OCI-LY1 (cell line): ENCODE data around the gene ABTB2.

Experiments
- H2AFZ ChIP-seq: fragments of 200-600 bp; sonication (generic), shearing (Covaris generic); 2 replicates; pipeline ENCODE4 v1.6.0; 2014; ENCODE audit warnings: antibody characterized with exemption, mild to moderate bottlenecking, low read length
- H3F3A ChIP-seq: fragments of 200-600 bp; sonication (generic), shearing (Covaris generic); 2 replicates; pipeline ENCODE4 v1.6.0; 2014; ENCODE audit warnings: mild to moderate bottlenecking, antibody characterized with exemption, low read length, moderate library complexity; ENCODE audit not compliant: insufficient read depth
- H3K27ac ChIP-seq: fragments of 200-600 bp; sonication (generic); 2 replicates; pipeline ENCODE4 v1.5.1; 2014; ENCODE audit warnings: low read length, mixed run types, mild to moderate bottlenecking, low read depth; ENCODE audit not compliant: poor library complexity, severe bottlenecking
- H3K27me3 ChIP-seq: fragments of 200-600 bp; sonication (generic); 2 replicates; pipeline ENCODE4 v1.6.0; 2014; ENCODE audit warnings: antibody characterized with exemption, mild to moderate bottlenecking, low read length, moderate library complexity; ENCODE audit not compliant: insufficient read depth
- H3K36me3 ChIP-seq: fragments of 200-600 bp; sonication (generic); 2 replicates; pipeline ENCODE4 v1.6.1; 2014; ENCODE audit warnings: mild to moderate bottlenecking, antibody characterized with exemption, low read length, moderate library complexity, mixed read lengths; ENCODE audit not compliant: insufficient read depth
- H3K4me1 ChIP-seq: fragments of 200-600 bp; sonication (generic); 2 replicates; pipeline ENCODE4 v1.5.1; 2014; ENCODE audit warnings: mild to moderate bottlenecking, low read length, moderate library complexity; ENCODE audit not compliant: insufficient read depth, severe bottlenecking
- H3K4me2 ChIP-seq: fragments of 200-600 bp; sonication (generic), shearing (Covaris generic); 2 replicates; pipeline ENCODE4 v1.6.1; 2014; ENCODE audit warnings: low read length
- H3K4me3 ChIP-seq: fragments of 200-600 bp; sonication (generic); 2 replicates; pipeline ENCODE4 v1.5.1; 2014; ENCODE audit warnings: low read length, low read depth, mild to moderate bottlenecking, mixed read lengths; ENCODE audit not compliant: poor library complexity, severe bottlenecking
- H3K79me2 ChIP-seq: fragments of 200-600 bp; shearing (Covaris generic); 2 replicates; pipeline ENCODE4 v1.6.1; 2016; ENCODE audit warnings: mixed run types, low read length, mixed read lengths; ENCODE audit not compliant: insufficient read depth
- H3K9ac ChIP-seq: fragments of 200-600 bp; sonication (generic), shearing (Covaris generic); 2 replicates; pipeline ENCODE4 v1.6.1; 2014; ENCODE audit warnings: mild to moderate bottlenecking, low read length, mixed read lengths
- H3K9me2 ChIP-seq: fragments of 200-600 bp; sonication (generic), shearing (Covaris generic); 2 replicates; pipeline ENCODE4 v1.6.1; 2014; ENCODE audit warnings: low read depth, mild to moderate bottlenecking, low read length, mixed read lengths
- H3K9me3 ChIP-seq: fragments of 200-600 bp; shearing (Covaris generic); 2 replicates; pipeline ENCODE4 v1.6.1; 2014; ENCODE audit warnings: low read length, mixed read lengths
- H4K20me1 ChIP-seq: fragments of 200-600 bp; sonication (generic), shearing (Covaris generic); 2 replicates; pipeline ENCODE4 v1.6.0; 2016; ENCODE audit warnings: mild to moderate bottlenecking, low read length; ENCODE audit not compliant: insufficient read depth
- EZH2 ChIP-seq: fragments of 200-600 bp; sonication (generic), shearing (Covaris generic); IDR thresholded peaks from 2 replicates; pipeline ENCODE4 v1.8.0; 2017; ENCODE audit warnings: borderline replicate concordance, mixed run types, mild to moderate bottlenecking, antibody characterized with exemption, low read length, moderate library complexity, mixed read lengths
- TF ChIP-seq, protein P1 (sequence below): fragments of 200-600 bp; sonication (generic), shearing (Covaris generic); IDR thresholded peaks from 2 replicates; pipeline ENCODE4 v1.5.1; 2017; ENCODE audit warnings: mild to moderate bottlenecking, antibody characterized with exemption, low read length, moderate library complexity, mixed read lengths

The ABTB2 gene

DNA sequence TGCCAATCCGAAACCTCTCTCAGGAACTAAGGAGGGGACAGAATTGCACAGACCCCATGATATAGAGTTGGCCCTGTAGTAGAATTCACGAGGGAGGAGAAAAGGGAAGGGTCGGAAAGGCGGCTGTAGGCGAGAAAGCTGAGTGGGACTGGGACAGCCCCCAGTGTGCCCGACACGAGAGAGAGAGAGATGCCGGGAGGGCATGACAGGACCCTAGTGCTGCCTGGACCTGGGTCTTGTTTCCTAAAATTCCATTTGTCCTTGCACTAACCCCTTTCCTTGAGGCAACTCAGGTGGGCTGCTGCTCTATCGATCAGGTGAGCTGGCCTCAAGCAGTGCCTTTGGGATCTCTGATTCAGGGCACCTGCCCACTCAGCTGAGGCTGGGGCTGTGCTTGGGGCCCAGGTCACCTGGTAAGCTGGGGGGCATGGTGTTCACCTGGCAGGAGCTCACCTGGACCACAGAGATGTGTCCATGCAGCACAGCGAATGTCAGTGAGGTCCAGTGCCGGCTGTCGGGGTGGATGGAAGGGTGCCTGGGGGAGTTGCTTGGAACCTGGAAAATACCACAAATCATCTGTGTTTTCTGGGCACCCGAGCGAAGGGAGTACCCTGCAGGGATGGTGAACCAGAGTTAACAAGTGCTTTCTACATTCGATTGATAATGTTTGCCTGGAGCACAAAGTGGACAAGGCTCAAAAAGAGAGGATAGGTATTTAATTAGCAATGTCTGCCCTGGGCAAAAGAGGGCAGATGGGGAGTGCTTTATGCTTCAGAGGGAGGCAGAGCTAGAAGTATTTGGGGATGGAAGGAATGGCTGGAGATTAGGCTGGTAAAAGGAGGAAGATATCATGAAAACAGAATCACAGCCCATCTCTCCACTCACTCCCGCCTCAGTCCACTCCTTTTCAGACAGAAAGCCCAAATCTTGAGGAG lies 190.7 kb downstream of the ABTB2 start:
- Histone ChIP-seq H3F3A (no peaks in the 10 kb centered on the region), H3K36me3 (no peaks in the 10 kb centered on the region), H3K27me3 (no peaks in the 10 kb centered on the region), H3K9me3 (no peaks in the 10 kb centered on the region), H3K4me3 (no peak overlapping the region), H4K20me1 (no peaks in the 10 kb centered on the region), H3K9ac (no peak overlapping the region), H3K9me2 (no peaks in the 10 kb centered on the region), H3K79me2 (no peaks in the 10 kb centered on the region), H3K27ac (no peak overlapping the region), H2AFZ (no peak overlapping the region), H3K4me2 (no peak overlapping the region), H3K4me1 (no peaks in the 10 kb centered on the region)
- TF ChIP-seq, protein P1, sequence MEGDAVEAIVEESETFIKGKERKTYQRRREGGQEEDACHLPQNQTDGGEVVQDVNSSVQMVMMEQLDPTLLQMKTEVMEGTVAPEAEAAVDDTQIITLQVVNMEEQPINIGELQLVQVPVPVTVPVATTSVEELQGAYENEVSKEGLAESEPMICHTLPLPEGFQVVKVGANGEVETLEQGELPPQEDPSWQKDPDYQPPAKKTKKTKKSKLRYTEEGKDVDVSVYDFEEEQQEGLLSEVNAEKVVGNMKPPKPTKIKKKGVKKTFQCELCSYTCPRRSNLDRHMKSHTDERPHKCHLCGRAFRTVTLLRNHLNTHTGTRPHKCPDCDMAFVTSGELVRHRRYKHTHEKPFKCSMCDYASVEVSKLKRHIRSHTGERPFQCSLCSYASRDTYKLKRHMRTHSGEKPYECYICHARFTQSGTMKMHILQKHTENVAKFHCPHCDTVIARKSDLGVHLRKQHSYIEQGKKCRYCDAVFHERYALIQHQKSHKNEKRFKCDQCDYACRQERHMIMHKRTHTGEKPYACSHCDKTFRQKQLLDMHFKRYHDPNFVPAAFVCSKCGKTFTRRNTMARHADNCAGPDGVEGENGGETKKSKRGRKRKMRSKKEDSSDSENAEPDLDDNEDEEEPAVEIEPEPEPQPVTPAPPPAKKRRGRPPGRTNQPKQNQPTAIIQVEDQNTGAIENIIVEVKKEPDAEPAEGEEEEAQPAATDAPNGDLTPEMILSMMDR, result no peak
- no peak for TF ChIP-seq EZH2

DNA sequence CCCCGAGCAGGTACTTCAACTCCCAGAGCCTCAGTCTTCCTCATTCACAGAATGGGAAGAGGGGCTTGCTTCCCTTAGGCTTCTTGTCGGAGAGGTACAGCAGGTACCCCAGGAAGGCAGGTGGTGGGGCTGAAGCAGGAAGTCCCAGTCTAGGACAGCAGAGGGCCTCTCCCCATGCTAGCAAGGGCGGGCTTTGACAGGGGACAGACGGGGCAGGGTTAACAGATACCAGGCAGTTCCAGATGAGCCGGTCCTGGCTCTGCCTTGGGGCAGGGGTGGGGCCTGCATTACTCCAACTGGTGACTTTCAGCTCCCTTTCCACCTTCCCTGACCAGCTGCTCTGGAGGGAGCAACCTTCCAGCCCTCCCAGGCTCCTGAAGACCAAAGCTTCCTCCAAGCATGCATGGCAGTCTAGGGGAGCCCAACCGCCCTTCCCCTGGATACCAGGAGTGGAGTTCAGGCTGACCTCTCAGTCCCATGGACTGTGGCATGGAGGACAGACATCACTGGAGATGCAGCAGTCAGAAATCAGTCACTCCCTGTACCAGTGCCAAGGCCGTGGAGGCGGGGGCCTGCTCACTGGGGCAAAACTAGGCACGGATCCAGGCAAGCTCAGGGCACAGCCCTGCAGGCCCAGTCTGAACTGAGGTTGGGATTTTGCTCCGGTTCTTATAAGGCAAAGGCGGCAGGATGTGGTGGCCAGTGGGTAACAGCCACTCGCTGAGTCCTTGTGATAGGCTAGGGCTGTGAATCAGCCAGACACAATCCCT lies 191.8 kb downstream of the ABTB2 start:
- no peaks in the 10 kb centered on the region for H4K20me1 ChIP-seq
- H3K9me3 ChIP-seq, result no peaks in the 10 kb centered on the region
- H3K27me3 ChIP-seq, result no peaks in the 10 kb centered on the region
- no peak overlapping the region for H3K9ac ChIP-seq
- H3K4me1 ChIP-seq, result no peaks in the 10 kb centered on the region
- no peak overlapping the region for H3K4me3 ChIP-seq
- no peak overlapping the region for H2AFZ ChIP-seq
- no peaks in the 10 kb centered on the region for H3K9me2 ChIP-seq
- H3K36me3 ChIP-seq, result no peaks in the 10 kb centered on the region
- no peaks in the 10 kb centered on the region for H3F3A ChIP-seq
- no peak overlapping the region for H3K27ac ChIP-seq
- TF ChIP-seq, protein P1, result no peak; the same call in 1 of the 2 replicates
- TF ChIP-seq EZH2, result no peak
- no peak overlapping the region for H3K4me2 ChIP-seq
- no peaks in the 10 kb centered on the region for H3K79me2 ChIP-seq

DNA sequence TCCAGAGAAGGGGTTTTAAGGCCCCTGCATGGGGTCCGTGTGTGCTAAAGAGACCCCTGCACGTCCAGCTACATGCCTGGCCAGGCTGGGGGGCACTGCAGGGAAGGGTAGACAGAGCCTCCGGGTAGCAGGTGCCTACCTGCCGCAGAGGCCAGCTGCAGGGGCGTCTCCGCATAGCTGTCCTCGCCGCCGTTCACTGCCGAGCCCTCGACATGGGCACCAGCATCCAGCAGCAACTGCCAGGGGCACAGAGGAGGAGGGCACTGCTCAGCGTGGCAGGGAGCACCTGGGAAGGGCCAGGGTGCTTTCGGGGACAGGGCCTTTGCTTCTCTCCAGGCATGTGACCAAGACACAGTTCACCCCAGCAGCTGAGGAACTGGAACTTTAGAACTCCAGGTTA lies 192.7 kb downstream of the ABTB2 start:
- no peaks in the 10 kb centered on the region for H3K9me2 ChIP-seq
- H3K4me2 ChIP-seq, result no peak overlapping the region
- no peaks in the 10 kb centered on the region for H3K79me2 ChIP-seq
- H3K36me3 ChIP-seq, result no peaks in the 10 kb centered on the region
- TF ChIP-seq, protein P1, result no peak
- TF ChIP-seq EZH2, result no peak
- no peaks in the 10 kb centered on the region for H4K20me1 ChIP-seq
- no peak overlapping the region for H2AFZ ChIP-seq
- no peaks in the 10 kb centered on the region for H3K4me1 ChIP-seq
- H3F3A ChIP-seq, result no peaks in the 10 kb centered on the region
- no peaks in the 10 kb centered on the region for H3K27me3 ChIP-seq
- H3K27ac ChIP-seq, result no peak overlapping the region
- H3K9ac ChIP-seq, result no peak overlapping the region
- H3K4me3 ChIP-seq, result no peak overlapping the region
- H3K9me3 ChIP-seq, result no peaks in the 10 kb centered on the region
